Osteocyte (in vitro differentiated cells): Measurements from ENCODE around the gene BRWD1. TPM values are rescaled to one million over a fixed set of nuclear protein-coding genes. Genes with fewer than 3 reads are reported as not detected.

ENCODE experiments used
- DNase-seq: peaks from one replicate; pipeline ENCODE4 v3.0.0; 2021; ENCODE audit warnings: mixed read lengths; ENCODE audit not compliant: unreplicated experiment; ENCODE audit errors: extremely low spot score
- H3K27ac Mint-ChIP-seq: one replicate; pipeline ENCODE4 v1.8.0; 2021; ENCODE audit warnings: mild to moderate bottlenecking, mixed read lengths; ENCODE audit not compliant: unreplicated experiment
- H3K27me3 Mint-ChIP-seq: one replicate; pipeline ENCODE4 v1.8.0; 2021; ENCODE audit warnings: mixed read lengths; ENCODE audit not compliant: unreplicated experiment
- H3K36me3 Mint-ChIP-seq: one replicate; pipeline ENCODE4 v1.8.0; 2021; ENCODE audit warnings: mixed read lengths; ENCODE audit not compliant: unreplicated experiment
- H3K4me1 Mint-ChIP-seq: one replicate; pipeline ENCODE4 v1.8.0; 2021; ENCODE audit warnings: mixed read lengths; ENCODE audit not compliant: unreplicated experiment
- H3K4me3 Mint-ChIP-seq: one replicate; pipeline ENCODE4 v1.8.0; 2021; ENCODE audit warnings: mild to moderate bottlenecking, moderate library complexity, mixed read lengths; ENCODE audit not compliant: unreplicated experiment
- H3K9me3 Mint-ChIP-seq: one replicate; pipeline ENCODE4 v1.8.0; 2021; ENCODE audit warnings: mixed read lengths; ENCODE audit not compliant: unreplicated experiment
- long read RNA-seq: library from polyadenylated mRNA; unstranded; transcript quantifications from one replicate; pipeline ENCODE4 v2.0.0, GENCODE V29; 2021
- total RNA-seq: library from RNA; stranded (reverse); gene quantifications from 2 replicates; pipeline ENCODE4 v1.2.1, GENCODE V29; 2021
- TF ChIP-seq, protein P1 (sequence below): fragments of 200-600 bp; sonication (generic); IDR thresholded peaks from 2 replicates; pipeline ENCODE4 v1.5.0; 2021; ENCODE audit warnings: antibody characterized with exemption, mild to moderate bottlenecking, moderate library complexity

The BRWD1 gene
- 40.8 and 41.9 TPM in 2 replicates for total RNA-seq
- long read RNA-seq, transcript BRWD1-202 (5 exons, 2,495 nt), result major isoform, 13 of 89 reads
- long read RNA-seq, partial matches to known transcripts, result 61 of 89 reads
- long read RNA-seq, other reads (novel, unspliced or antisense), result 15 of 89 reads

DNA sequence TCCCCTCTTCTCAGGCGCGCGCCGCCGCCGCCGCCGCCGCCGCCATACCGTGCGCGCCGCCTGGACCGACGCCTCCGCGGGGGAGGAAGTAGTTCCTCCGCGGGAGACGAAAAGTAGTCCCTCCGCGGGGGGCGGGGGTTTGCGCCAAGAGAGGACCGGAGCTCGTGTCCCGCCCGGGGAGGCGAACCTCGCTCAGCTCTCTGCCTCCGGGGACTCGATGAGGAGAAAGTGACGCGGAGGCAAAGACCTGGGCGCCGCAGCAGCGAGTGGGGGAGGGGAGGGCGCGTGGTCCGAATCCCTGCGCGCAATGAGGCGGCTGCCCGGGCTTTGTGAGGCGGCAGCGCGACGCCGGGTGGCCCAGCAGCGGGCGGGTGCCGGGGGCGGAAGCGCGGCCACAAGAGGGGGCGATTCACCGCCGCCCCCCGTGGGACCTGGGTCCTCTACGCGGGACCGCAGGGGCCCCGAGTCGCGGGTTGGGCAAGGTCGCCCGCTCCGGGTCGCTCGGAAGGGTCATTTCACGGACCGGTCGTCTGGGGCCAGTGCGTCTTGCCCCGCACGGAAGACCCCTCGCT lies at the start of gene BRWD1:
Gene BRWD1 (minus strand): TSS at position 62 of the 572 bp plus-strand sequence. CDS start 141 bp downstream, outside the sequence.
- Mint-ChIP-seq H3K4me1 (peaks cover 32% of the 10 kb centered on the region), H3K4me3 (peak within 1 kb of the TSS; percentile 93), H3K36me3 (peaks cover 18% of the 10 kb centered on the region), H3K27ac (peak within 1 kb of the TSS; percentile 98), H3K9me3 (no peaks in the 10 kb centered on the region), H3K27me3 (no peaks in the 10 kb centered on the region)
- DNase-seq, result peak; percentile 92
- TF ChIP-seq, protein P1, sequence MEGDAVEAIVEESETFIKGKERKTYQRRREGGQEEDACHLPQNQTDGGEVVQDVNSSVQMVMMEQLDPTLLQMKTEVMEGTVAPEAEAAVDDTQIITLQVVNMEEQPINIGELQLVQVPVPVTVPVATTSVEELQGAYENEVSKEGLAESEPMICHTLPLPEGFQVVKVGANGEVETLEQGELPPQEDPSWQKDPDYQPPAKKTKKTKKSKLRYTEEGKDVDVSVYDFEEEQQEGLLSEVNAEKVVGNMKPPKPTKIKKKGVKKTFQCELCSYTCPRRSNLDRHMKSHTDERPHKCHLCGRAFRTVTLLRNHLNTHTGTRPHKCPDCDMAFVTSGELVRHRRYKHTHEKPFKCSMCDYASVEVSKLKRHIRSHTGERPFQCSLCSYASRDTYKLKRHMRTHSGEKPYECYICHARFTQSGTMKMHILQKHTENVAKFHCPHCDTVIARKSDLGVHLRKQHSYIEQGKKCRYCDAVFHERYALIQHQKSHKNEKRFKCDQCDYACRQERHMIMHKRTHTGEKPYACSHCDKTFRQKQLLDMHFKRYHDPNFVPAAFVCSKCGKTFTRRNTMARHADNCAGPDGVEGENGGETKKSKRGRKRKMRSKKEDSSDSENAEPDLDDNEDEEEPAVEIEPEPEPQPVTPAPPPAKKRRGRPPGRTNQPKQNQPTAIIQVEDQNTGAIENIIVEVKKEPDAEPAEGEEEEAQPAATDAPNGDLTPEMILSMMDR, result peak; percentile 50

DNA sequence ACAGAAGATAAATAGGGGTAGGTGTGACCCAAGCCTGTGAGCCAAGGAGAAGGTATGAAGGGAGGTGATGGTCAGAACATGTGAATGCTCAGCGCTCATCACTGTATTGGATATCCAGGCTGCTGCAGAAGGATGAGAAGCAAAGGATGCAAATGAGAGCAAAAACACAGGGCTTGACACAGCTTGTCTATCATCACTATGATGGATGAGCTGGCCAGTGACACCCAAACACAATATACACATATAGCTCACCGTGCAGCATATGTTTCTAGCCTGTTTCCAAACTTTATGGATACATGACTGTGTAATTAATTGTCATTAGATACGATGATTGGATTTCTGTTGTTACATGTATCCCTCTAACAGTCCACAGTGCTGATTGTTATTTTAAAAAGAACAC lies 49.3 kb upstream of the BRWD1 start:
- no peak overlapping the region for H3K27ac Mint-ChIP-seq
- DNase-seq, result no peak
- TF ChIP-seq, protein P1, result no peak
- H3K9me3 Mint-ChIP-seq, result peaks cover 5% of the 10 kb centered on the region
- peaks cover 10% of the 10 kb centered on the region for H3K27me3 Mint-ChIP-seq
- H3K4me1 Mint-ChIP-seq, result peaks cover 9% of the 10 kb centered on the region
- no peaks in the 10 kb centered on the region for H3K36me3 Mint-ChIP-seq
- H3K4me3 Mint-ChIP-seq, result no peak overlapping the region

DNA sequence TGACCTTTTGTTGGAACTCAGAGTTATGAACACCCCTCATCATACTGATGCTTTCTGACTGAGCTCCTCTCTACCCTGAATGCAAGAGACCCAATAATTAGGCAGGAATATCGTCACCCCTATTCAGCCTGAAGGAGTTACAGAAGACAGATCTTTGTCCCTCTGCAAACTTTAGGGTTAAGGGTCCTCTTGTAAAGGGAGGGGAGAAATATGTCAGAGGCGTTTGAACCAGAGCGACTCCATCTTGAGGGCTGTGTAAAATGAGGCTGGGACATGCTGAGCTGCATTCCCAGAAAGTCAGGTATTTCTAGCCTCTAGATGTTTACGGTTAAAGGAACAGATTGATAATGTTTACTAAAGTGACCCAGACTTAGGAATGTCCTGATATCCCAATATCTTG lies 46.0 kb upstream of the BRWD1 start:
- peaks cover 19% of the 10 kb centered on the region for H3K27me3 Mint-ChIP-seq
- H3K4me1 Mint-ChIP-seq, result peaks cover 4% of the 10 kb centered on the region
- H3K4me3 Mint-ChIP-seq, result no peak overlapping the region
- H3K27ac Mint-ChIP-seq, result no peak overlapping the region
- H3K36me3 Mint-ChIP-seq, result no peaks in the 10 kb centered on the region
- no peaks in the 10 kb centered on the region for H3K9me3 Mint-ChIP-seq
- TF ChIP-seq, protein P1, result no peak
- DNase-seq, result no peak

DNA sequence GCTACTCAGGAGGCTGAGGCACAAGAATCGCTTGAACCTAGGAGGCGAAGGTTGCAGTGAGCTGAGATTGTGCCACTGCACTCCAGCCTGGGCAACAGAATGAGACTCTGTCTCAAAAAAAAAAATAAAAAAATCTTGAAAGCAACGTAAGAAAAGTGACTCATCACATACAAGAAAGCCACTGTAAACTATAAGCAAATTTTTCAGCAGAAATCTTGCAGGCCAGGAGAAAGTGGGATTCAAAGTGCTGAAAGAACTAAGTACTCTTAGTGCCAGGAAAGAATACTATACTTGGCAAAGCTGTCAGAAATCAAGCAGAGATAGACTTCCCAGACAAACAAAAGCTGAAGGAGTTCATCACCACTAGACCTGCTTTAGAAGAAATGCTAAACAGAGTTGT lies 39.9 kb upstream of the BRWD1 start:
- Mint-ChIP-seq H3K27me3 (peaks cover 18% of the 10 kb centered on the region), H3K4me1 (peaks cover 5% of the 10 kb centered on the region), H3K36me3 (no peaks in the 10 kb centered on the region), H3K9me3 (no peaks in the 10 kb centered on the region), H3K27ac (no peak overlapping the region), H3K4me3 (no peak overlapping the region)
- DNase-seq, result no peak
- TF ChIP-seq, protein P1, result no peak

DNA sequence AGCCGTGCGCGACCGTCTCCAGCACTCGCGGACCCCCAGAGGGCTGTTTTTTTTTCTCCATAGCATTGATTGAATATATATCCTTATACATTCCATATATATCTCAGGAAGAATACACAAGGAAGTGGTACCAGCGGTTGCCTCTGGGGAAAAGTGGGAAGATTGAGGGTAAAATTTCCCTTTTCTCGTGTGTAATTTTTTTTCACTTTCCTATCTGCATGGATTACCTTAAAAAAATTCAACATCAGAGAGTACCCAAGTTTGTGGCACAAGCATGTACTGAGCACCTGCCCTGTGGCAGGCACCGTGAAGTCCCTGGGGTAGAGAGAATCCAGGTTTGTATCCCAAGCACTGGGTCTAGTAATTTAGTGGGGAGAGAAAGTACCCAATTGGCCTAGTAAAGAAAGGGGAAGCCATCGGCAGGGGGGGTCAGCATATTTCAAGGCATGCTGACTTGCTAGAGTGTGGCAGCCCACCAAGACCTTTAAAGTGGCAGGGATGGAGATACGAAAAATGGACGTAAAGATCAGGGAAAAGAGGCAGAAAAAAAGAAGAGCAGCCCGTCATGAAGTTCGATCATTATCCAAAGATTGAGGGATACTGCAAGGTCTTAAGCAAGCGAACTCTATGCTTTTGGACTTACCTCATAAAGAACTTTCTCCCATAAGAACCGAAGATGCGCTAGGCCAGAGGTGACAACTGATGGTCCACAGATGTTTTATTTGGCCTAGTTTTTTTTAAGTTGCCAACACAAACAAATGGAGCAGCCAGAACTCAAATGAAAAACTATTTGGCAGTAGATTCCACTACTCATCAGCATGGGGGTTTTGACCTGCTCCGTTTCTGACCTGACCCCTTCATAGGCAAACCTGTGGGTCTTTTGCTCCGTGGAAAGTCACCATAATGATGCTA lies 36.9 kb upstream of the BRWD1 start:
- H3K27me3 Mint-ChIP-seq, result peaks cover 10% of the 10 kb centered on the region
- H3K4me1 Mint-ChIP-seq, result peaks cover 28% of the 10 kb centered on the region
- H3K9me3 Mint-ChIP-seq, result no peaks in the 10 kb centered on the region
- peak overlapping the region; percentile 87 for H3K4me3 Mint-ChIP-seq
- no peak for DNase-seq
- H3K27ac Mint-ChIP-seq, result peak overlapping the region; percentile 94
- TF ChIP-seq, protein P1, result no peak
- peaks cover 21% of the 10 kb centered on the region for H3K36me3 Mint-ChIP-seq
